Measurements from ENCODE around the gene SNX21. TPM values are rescaled to one million over a fixed set of nuclear protein-coding genes. Genes with fewer than 3 reads are reported as not detected.

Gene SNX21
- polyA plus RNA-seq, 10 donors, result 17.9 to 25.7 (median 19.4) TPM

DNA sequence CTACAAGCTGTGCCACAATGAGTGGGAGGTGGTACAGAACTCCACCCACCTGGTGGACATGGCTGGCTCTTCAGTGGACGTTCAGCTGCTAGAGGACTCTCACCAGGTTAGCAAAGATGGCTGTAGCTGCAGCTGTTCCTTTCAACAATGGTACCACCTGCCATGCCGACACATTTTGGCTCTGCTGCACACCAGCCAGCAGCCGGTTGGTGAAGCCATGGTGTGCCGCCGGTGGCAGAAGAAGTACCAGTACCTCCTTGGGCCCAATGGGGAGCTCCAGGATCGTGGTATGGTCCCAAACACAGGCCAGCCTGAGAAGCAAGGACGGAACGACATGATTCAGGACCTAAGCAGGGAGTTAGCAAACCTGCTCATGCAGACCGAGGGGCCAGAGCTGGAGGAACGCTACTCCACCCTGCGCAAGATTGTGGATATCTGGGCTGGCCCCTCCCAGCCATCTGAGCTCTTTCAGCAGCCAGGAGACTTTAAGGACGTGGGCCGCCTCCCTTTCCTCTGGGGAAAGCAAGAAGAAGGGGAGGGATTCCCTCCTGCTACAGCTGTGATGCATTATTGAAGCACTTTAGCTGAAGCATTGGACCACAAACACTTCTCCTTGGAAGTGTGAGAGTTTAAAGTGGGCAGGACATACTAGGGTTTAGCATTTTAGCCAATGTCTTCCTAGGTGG lies 44.6 kb downstream of the SNX21 start:
- DNase-seq, result peak in 2 of 3 donors; percentile 34 to 61

GRCh38 chr20:45880988-45881788 lies 47.6 kb downstream of the SNX21 start, which contains the start of gene ZSWIM1:
TSS of gene ZSWIM1 (plus strand) at chr20:45881227. CDS start at chr20:45882593, 1,366 bp downstream.
- DNase-seq, result peak; percentile 99 to 100 (median 100)

DNA sequence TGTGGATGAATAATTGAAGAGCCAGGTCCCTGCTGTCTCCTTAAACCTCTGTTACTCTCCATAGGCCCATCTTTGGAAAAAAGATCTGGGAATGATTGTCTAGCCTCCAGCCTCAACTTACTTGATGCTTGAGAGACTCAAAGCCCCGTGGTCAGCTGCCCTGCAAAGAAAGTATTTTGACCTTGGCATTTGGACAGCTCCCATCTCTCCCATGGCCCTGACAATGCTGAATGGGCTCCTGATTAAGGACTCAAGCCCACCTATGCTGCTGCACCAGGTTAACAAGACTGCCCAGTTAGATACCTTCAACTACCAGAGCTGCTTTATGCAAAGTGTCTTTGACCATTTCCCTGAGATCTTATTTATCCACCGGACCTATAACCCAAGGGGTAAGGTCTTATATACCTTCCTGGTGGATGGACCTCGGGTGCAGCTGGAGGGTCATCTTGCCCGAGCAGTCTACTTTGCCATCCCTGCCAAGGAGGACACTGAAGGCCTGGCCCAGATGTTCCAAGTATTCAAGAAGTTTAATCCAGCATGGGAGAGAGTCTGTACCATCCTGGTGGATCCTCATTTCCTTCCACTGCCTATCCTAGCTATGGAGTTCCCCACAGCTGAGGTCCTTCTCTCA lies 49.0 kb downstream of the SNX21 start:
- no peak for DNase-seq

DNA sequence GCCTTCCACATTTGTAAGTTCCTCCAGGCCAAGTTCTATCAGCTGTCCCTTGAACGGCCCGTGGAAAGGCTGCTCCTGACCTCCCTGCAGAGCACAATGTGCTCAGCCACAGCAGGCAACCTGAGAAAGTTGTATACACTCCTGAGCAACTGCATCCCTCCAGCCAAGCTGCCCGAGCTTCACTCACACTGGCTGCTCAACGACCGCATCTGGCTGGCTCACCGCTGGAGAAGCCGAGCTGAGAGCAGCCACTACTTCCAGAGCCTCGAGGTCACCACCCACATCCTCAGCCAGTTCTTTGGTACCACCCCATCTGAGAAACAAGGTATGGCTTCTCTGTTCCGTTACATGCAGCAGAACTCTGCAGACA lies 49.5 kb downstream of the SNX21 start:
- no peak for DNase-seq

GRCh38 chr20:45886590-45887345 lies 53.2 kb downstream of the SNX21 start:
- DNase-seq, result no peak

DNA sequence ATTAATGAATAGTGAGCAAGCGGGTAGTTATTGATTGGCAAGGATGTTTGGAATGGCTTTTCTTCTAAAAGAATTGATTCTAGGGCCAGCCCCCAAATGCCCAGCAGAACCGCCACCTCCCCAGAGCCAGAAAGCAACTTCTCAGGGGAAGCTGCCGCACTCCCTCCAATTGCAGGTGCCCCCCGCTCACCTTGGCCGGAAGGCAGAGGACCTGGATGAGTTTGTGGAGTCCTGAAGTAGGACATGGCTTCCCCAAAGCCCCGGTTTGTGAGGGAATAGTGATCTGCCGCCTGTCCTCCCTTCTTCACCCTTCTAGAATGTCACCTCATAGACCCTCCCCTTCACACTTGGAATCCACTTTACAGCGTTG lies 53.7 kb downstream of the SNX21 start, which contains the start of gene SPATA25:
Gene SPATA25, minus strand, starts transcription at position 277 of the 370 bp plus-strand sequence. Its CDS starts 32 bp downstream, at position 245.
- no peak for DNase-seq

- DNase-seq, result no peak
Observed at GRCh38 chr20:45888681-45889080, 55.1 kb downstream of the SNX21 start.

GRCh38 chr20:45890077-45890984 lies 56.7 kb downstream of the SNX21 start:
- DNase-seq, result peak; percentile 79 to 95 (median 84)

DNA sequence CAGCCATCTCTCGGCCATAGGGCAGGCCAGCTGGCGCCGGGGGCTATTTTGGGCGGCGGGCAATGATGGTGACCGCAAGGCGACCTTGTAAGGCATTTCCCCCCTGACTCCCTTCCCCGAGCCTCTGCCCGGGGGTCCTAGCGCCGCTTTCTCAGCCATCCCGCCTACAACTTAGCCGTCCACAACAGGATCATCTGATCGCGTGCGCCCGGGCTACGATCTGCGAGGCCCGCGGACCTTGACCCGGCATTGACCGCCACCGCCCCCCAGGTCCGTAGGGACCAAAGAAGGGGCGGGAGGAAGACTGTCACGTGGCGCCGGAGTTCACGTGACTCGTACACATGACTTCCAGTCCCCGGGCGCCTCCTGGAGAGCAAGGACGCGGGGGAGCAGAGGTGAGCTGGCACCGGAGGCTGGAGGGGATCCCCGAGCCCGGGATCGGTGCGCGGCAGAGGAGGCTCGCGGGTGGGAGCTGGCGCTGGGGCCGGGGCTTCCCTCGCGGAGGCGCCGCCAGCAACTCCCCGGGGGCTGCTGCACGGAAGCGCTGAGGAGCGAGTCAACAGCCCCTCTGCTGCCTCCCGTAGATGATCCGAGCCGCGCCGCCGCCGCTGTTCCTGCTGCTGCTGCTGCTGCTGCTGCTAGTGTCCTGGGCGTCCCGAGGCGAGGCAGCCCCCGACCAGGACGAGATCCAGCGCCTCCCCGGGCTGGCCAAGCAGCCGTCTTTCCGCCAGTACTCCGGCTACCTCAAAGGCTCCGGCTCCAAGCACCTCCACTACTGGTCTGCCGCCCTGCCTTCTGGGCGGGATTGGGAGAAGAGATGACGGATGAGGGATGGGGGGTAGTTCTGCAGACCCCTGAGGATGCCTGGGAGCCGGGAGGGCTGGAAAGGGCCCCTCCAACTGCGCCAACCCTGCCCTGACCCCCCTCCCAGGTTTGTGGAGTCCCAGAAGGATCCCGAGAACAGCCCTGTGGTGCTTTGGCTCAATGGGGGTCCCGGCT lies 57.7 kb downstream of the SNX21 start, which contains the start of the genes CTSA and NEURL2:
Gene CTSA, plus strand, starts transcription at position 351 of the 999 bp plus-strand sequence. Its CDS starts 234 bp downstream, at position 585.
Gene NEURL2, minus strand, starts transcription at position 224 of the 999 bp plus-strand sequence. Its CDS starts 217 bp downstream, at position 7.
- peak; percentile 95 to 97 (median 95) for DNase-seq

- no peak for DNase-seq
Observed at GRCh38 chr20:45892049-45892825, 58.6 kb downstream of the SNX21 start.

Other genes starting within 250 kb of the SNX21 start
- gene WFDC10A, start 204.1 kb upstream of the SNX21 start, polyA plus RNA-seq (ENCODE audit: insufficient read length in 10 of 10), result not detected
- gene WFDC9, start 202.5 kb upstream of the SNX21 start, polyA plus RNA-seq (ENCODE audit: insufficient read length in 10 of 10), result not detected
- gene WFDC11, start 163.6 kb upstream of the SNX21 start, polyA plus RNA-seq (ENCODE audit: insufficient read length in 10 of 10), result not detected
- gene WFDC13, start 131.8 kb upstream of the SNX21 start, polyA plus RNA-seq (ENCODE audit: insufficient read length in 10 of 10), result not detected
- not detected for gene WFDC10B, start 128.8 kb upstream of the SNX21 start, polyA plus RNA-seq (ENCODE audit: insufficient read length in 10 of 10)
- gene SPINT4, start 111.5 kb upstream of the SNX21 start, polyA plus RNA-seq (ENCODE audit: insufficient read length in 10 of 10), result not detected
- gene WFDC3, start 41.9 kb upstream of the SNX21 start, polyA plus RNA-seq (ENCODE audit: insufficient read length in 10 of 10), result 1 to 10 TPM in 3 of 10 donors, under 1 TPM in 5, not detected in 2; 0.32 to 2.0 (median 0.76) TPM
- 10 to 100 TPM; 33.4 to 61.4 (median 49.6) TPM for gene DNTTIP1, start 41.8 kb upstream of the SNX21 start, polyA plus RNA-seq (ENCODE audit: insufficient read length in 10 of 10)
- gene UBE2C, start 21.2 kb upstream of the SNX21 start, polyA plus RNA-seq (ENCODE audit: insufficient read length in 10 of 10), result 10 to 100 TPM; 22.4 to 53.7 (median 32.7) TPM
- 1,000 to 10,000 TPM; 3,292 to 7,026 (median 6,344) TPM for gene TNNC2, start 6.5 kb upstream of the SNX21 start, polyA plus RNA-seq (ENCODE audit: insufficient read length in 10 of 10)
- gene ACOT8, start 23.6 kb downstream of the SNX21 start, polyA plus RNA-seq (ENCODE audit: insufficient read length in 10 of 10), result 10 to 100 TPM; 16.0 to 21.7 (median 19.5) TPM
- 1 to 10 TPM; 3.3 to 3.9 (median 3.7) TPM for gene ZSWIM3, start 23.8 kb downstream of the SNX21 start, polyA plus RNA-seq (ENCODE audit: insufficient read length in 10 of 10)
- 10 to 100 TPM in 3 of 10 donors, 1 to 10 TPM in 7; 7.3 to 11.7 (median 9.0) TPM for gene ZSWIM1, start 47.4 kb downstream of the SNX21 start, polyA plus RNA-seq (ENCODE audit: insufficient read length in 10 of 10)
- 1 to 10 TPM; 3.0 to 7.7 (median 4.5) TPM for gene SPATA25, start 53.8 kb downstream of the SNX21 start, polyA plus RNA-seq (ENCODE audit: insufficient read length in 10 of 10)
- 10 to 100 TPM in 7 of 10 donors, 1 to 10 TPM in 3; 8.4 to 15.4 (median 13.0) TPM for gene NEURL2, start 57.4 kb downstream of the SNX21 start, polyA plus RNA-seq (ENCODE audit: insufficient read length in 10 of 10)
- 10 to 100 TPM; 53.0 to 77.9 (median 64.4) TPM for gene CTSA, start 57.5 kb downstream of the SNX21 start, polyA plus RNA-seq (ENCODE audit: insufficient read length in 10 of 10)
- gene PLTP, start 78.4 kb downstream of the SNX21 start, polyA plus RNA-seq (ENCODE audit: insufficient read length in 10 of 10), result 10 to 100 TPM; 15.6 to 58.5 (median 26.5) TPM
- 10 to 100 TPM; 21.9 to 30.4 (median 24.5) TPM for gene PCIF1, start 100.9 kb downstream of the SNX21 start, polyA plus RNA-seq (ENCODE audit: insufficient read length in 10 of 10)
- 10 to 100 TPM in 2 of 10 donors, 1 to 10 TPM in 8; 7.9 to 12.0 (median 9.4) TPM for gene ZNF335, start 138.4 kb downstream of the SNX21 start, polyA plus RNA-seq (ENCODE audit: insufficient read length in 10 of 10)
- gene MMP9, start 175.1 kb downstream of the SNX21 start, polyA plus RNA-seq (ENCODE audit: insufficient read length in 10 of 10), result 1 to 10 TPM in 3 of 10 donors, under 1 TPM in 6, not detected in 1; 0.16 to 5.9 (median 0.23) TPM
- gene SLC12A5, start 195.4 kb downstream of the SNX21 start, polyA plus RNA-seq (ENCODE audit: insufficient read length in 10 of 10), result 1 to 10 TPM in 3 of 10 donors, under 1 TPM in 7; 0.29 to 1.5 (median 0.81) TPM

Measured in muscle of back (tissue), 11 donors.